Measurements from ENCODE around the gene SHROOM3.

- TF ChIP-seq CTCF (IDR thresholded peaks at IDR 0.05) (no peak), EP300 (IDR thresholded peaks at IDR 0.05) (no peak), POLR2A (IDR thresholded peaks at IDR 0.05) (no peak), POLR2AphosphoS5 (IDR thresholded peaks at IDR 0.05) (no peak)
These were observed 259.0 kb downstream of the SHROOM3 start for GRCh38 chr4:76694056-76694455.
